ENCODE measurements around the gene FHAD1. TPM values are rescaled to one million over a fixed set of nuclear protein-coding genes. Genes with fewer than 3 reads are reported as not detected.
A peak's percentile ranks its signal among the peaks of the same experiment; 100 is the strongest.

FHAD1 gene
- total and polyA plus RNA-seq, 10 of the 15 experiments (the other 5 are each of a cell fraction or from before 2014, with no cell fraction given) = 0.09 to 1.0 (median 0.32) TPM; not detected in 2

DNA sequence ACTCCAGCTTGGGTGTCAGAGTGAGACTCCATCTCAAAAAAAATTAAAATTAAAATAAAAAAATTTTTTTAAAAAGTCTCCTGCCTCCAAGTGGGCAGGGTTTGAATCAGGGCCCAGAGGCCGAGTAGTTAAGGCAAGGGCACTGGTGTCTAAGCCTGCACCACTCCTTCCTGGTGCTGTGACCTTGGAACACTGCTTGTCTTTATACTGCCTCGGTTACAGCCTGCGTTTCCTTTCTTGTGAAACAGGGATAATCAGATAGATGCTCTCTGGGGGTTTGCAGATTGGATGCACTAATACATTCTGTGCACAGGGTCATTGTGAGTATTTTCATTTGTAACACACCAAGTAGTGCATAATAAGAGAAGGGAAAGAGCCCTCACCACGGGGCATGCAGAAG, 104.3 kb downstream of the FHAD1 start:
- peaks cover 16% of the 10 kb centered on the region for H3K4me1 ChIP-seq (ENCODE audit: control insufficient read depth, insufficient read depth, low read length)

DNA sequence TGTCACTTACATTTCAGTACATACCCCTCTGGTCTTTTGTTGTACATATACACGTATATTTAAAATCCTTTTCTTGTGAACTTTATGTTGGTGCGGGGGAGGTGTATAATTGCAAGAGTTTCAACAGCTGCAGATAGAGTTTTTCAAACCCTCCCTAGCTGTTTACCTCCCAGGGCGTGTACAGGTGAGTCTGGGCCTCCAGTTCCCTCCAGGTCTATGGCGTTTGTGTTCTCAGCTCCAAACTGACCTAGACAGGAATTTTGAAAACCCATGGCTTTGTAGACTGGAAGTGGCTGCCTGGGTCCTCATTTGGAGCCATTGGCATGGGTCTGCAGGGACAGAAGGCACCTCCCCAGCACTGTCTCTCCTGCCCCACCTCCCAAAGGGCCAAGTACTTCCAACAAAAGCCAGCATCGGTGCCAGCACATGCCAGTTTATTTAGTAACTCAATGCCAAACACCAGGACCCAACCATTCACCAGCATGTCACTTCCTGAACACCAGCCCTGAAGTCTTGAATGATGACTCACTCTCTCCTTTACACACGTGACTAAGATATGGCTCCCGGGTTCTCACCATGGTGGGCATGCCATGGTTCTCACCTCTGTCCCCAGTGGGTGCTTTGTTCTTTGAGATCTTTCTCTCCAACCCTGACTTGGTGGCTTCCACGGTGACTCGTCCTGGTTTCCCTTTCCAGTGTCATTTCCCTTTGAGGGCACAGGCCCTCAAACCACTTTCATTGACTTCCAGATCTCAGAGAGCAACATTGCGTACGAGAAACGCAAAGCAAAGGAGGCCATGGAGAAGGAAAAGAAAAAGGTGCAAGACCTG, 105.3 kb downstream of the FHAD1 start:
- Histone ChIP-seq H4K20me1 (ENCODE audit: control insufficient read depth, insufficient read depth) (no peaks in the 10 kb centered on the region), H3K27me3 (replicated peaks in 1 of 2; ENCODE audit: control insufficient read depth in 2 of 2, insufficient read depth in 2 of 2, low read length in 1 of 2) (no peaks in the 10 kb centered on the region), H3K9me3 (replicated peaks; ENCODE audit: control insufficient read depth, insufficient read depth, low read length) (no peaks in the 10 kb centered on the region), H3K79me2 (ENCODE audit: control insufficient read depth, insufficient read depth, low read length) (no peaks in the 10 kb centered on the region), H3K36me3 (ENCODE audit: control insufficient read depth in 2 of 2, insufficient read depth in 2 of 2, low read length in 1 of 2) (no peaks in the 10 kb centered on the region), H3K4me1 (ENCODE audit: control insufficient read depth, insufficient read depth, low read length) (peaks cover 9% of the 10 kb centered on the region), H3K27ac (ENCODE audit: control insufficient read depth, insufficient read depth) (no peak overlapping the region), H3K4me3 (no peak overlapping the region), H2AFZ (ENCODE audit: control insufficient read depth, low read depth, low read length) (0 out of 2 replicates have a peak overlapping the region, but pooled peaks have one; percentile 12), H3K4me2 (ENCODE audit: control insufficient read depth, insufficient read depth) (no peak overlapping the region), H3K9ac (ENCODE audit: control insufficient read depth, insufficient read depth, low read length) (no peak overlapping the region)
- BruUV-seq (replicated peaks) = no TSS peak
- 0 out of 3 replicates have a peak, but pooled peaks have one; percentile 30 for ATAC-seq
- 45% methylated on average over 12 of the region's 12 CpGs for WGBS (ENCODE audit: insufficient coverage, insufficient replicate concordance, low lambda C conversion rate, missing lambda C conversion rate)
- no peak for FAIRE-seq
- TF ChIP-seq JUNB (IDR thresholded peaks at IDR 0.05) (peak; percentile 30; the same call in 1 of the 2 replicates), YY1 (IDR thresholded peaks at IDR 0.05; ENCODE audit: low read depth, low read length) (0 out of 2 replicates have a peak, but pooled peaks have one; percentile 26), BHLHE40 (IDR thresholded peaks at IDR 0.05; ENCODE audit: borderline replicate concordance in 1 of 2, low read depth in 2 of 2, low read length in 1 of 2) (peak in 1 of 2 experiments; percentile 33; a peak in 1 of 4 replicates), HDGF (IDR thresholded peaks at IDR 0.05) (no peak)
- POLR2A ChIA-PET = no interaction called here
- intact Hi-C loops (cut with micrococcal nuclease; ENCODE audit: unreplicated experiment) = no loop called here
- SMC1A ChIA-PET (ENCODE audit: uncharacterized antibody, unreplicated experiment) = no interaction called here
- no peak for DNase-seq (ENCODE audit: low read depth, low spot score)
- in situ Hi-C loops (cut with MboI) = no loop called here
- RAD21 ChIA-PET (ENCODE audit: unreplicated experiment) = no interaction called here
- CTCF ChIA-PET = no interaction called here

More for the DNA sequence above, 104.3 kb downstream of the FHAD1 start:
- ChIA-PET SMC1A (ENCODE audit: uncharacterized antibody, unreplicated experiment) (no interaction called here), CTCF (no interaction called here), POLR2A (no interaction called here), RAD21 (ENCODE audit: unreplicated experiment) (no interaction called here)
- in situ Hi-C loops (cut with MboI) (no loop called here), intact Hi-C loops (cut with micrococcal nuclease; ENCODE audit: unreplicated experiment) (no loop called here)
- DNase-seq (ENCODE audit: low read depth, low spot score) = no peak
- no peak overlapping the region for H3K9ac ChIP-seq (ENCODE audit: control insufficient read depth, insufficient read depth, low read length)
- H3K79me2 ChIP-seq (ENCODE audit: control insufficient read depth, insufficient read depth, low read length) = no peaks in the 10 kb centered on the region
- no peak overlapping the region for H3K4me2 ChIP-seq (ENCODE audit: control insufficient read depth, insufficient read depth)
- no peak overlapping the region for H2AFZ ChIP-seq (ENCODE audit: control insufficient read depth, low read depth, low read length)
- no peaks in the 10 kb centered on the region for H3K36me3 ChIP-seq (ENCODE audit: control insufficient read depth in 2 of 2, insufficient read depth in 2 of 2, low read length in 1 of 2)
- BruUV-seq (replicated peaks) = no TSS peak
- no peak overlapping the region for H3K27ac ChIP-seq (ENCODE audit: control insufficient read depth, insufficient read depth)
- H3K27me3 ChIP-seq (replicated peaks in 1 of 2; ENCODE audit: control insufficient read depth in 2 of 2, insufficient read depth in 2 of 2, low read length in 1 of 2) = no peaks in the 10 kb centered on the region
- H3K9me3 ChIP-seq (replicated peaks; ENCODE audit: control insufficient read depth, insufficient read depth, low read length) = no peaks in the 10 kb centered on the region
- ATAC-seq = no peak
- WGBS (ENCODE audit: insufficient coverage, insufficient replicate concordance, low lambda C conversion rate, missing lambda C conversion rate) = 45% methylated on average over 4 of the region's 4 CpGs
- TF ChIP-seq SUZ12 (IDR thresholded peaks at IDR 0.05; ENCODE audit: unreplicated experiment) (no peak), TBL1XR1 (IDR thresholded peaks at IDR 0.05; ENCODE audit: low read depth, low read length) (no peak), FOXK2 (IDR thresholded peaks at IDR 0.05) (no peak), STAT1 (conservative IDR thresholded peaks at IDR 0.05) (no peak), SIX5 (IDR thresholded peaks at IDR 0.05; ENCODE audit: low read depth, low read length, severe bottlenecking) (no peak), TCF7 (IDR thresholded peaks at IDR 0.05; ENCODE audit: borderline replicate concordance) (no peak), EZH2 (IDR thresholded peaks at IDR 0.05; ENCODE audit: borderline replicate concordance, control insufficient read depth, low read depth, low read length) (no peak), FOXM1 (IDR thresholded peaks at IDR 0.05; ENCODE audit: low read depth, low read length) (no peak), BRCA1 (IDR thresholded peaks at IDR 0.05; ENCODE audit: low read depth, low read length) (no peak), ESRRA (IDR thresholded peaks at IDR 0.05; ENCODE audit: low read length) (no peak), CBX3 (IDR thresholded peaks at IDR 0.05; ENCODE audit: borderline replicate concordance, low read depth) (no peak)
- FAIRE-seq = no peak
- H4K20me1 ChIP-seq (ENCODE audit: control insufficient read depth, insufficient read depth) = no peaks in the 10 kb centered on the region
- H3K4me3 ChIP-seq = no peak overlapping the region
